Epithelial cell of proximal tubule (primary cell): ENCODE results near the gene FNDC10. TPM values are rescaled to one million over a fixed set of nuclear protein-coding genes. Genes with fewer than 3 reads are reported as not detected.

Experiments used
- DNase-seq: peaks from one replicate; pipeline ENCODE4 v3.0.0-alpha.2; 2011; ENCODE audit warnings: low read depth
- H3K4me3 ChIP-seq: 2 replicates; pipeline ENCODE4 v1.5.1; 2011; ENCODE audit warnings: low read depth, mild to moderate bottlenecking, low read length
- total RNA-seq: library from RNA; depleted of rRNA; stranded (reverse); fragments of >200 nt; gene quantifications from 2 replicates; pipeline ENCODE4 v1.2.3, GENCODE V29; 2015
- TF ChIP-seq, protein P1 (sequence below): conservative IDR thresholded peaks from 2 replicates; pipeline ENCODE4 v1.5.1; 2012; ENCODE audit warnings: low read depth, mild to moderate bottlenecking, low read length

FNDC10 gene
- total RNA-seq, 1 donor from 2014 or later = 6.1 TPM

DNA sequence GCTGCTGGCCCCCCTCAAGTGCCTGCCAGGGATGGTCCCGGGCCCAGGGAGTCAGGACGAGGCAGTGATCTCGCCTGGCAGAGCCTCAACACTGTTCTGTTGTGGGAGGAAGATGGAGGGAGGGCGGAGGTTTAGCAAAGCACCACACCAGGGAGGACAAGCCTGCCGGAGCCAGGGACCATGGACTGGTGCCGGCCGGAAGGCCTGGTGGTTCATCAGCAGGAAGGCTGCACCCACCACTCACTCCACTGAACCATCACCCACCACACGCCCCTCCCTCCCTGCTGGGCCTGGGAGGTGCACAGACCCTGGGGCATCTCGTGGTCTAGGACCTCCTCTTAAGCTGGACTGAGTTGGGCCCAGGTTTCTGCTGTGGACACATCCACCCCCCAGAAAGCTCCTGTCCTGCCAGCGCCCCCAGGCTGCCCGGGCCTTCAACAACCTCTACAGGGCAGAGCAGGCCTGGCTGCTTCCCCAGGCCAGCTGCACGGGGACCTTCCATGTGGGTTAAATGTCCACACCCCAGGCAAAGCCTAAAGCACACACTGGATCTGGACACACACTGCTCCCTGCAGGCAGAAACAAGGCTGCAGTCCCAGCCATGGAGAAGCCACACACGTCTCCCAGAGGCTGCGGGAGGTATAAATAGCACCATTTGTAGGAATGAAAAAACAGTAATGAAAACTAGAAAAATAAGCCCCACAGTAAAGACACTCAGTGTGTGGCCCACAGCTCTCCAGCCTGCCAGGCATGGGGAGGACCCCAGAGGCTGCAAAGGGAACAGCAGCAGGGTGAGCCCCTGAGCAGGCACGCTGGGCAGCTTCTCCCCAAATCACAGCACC is 49.1 kb downstream of the FNDC10 start:
- DNase-seq = no peak
- TF ChIP-seq, protein P1, sequence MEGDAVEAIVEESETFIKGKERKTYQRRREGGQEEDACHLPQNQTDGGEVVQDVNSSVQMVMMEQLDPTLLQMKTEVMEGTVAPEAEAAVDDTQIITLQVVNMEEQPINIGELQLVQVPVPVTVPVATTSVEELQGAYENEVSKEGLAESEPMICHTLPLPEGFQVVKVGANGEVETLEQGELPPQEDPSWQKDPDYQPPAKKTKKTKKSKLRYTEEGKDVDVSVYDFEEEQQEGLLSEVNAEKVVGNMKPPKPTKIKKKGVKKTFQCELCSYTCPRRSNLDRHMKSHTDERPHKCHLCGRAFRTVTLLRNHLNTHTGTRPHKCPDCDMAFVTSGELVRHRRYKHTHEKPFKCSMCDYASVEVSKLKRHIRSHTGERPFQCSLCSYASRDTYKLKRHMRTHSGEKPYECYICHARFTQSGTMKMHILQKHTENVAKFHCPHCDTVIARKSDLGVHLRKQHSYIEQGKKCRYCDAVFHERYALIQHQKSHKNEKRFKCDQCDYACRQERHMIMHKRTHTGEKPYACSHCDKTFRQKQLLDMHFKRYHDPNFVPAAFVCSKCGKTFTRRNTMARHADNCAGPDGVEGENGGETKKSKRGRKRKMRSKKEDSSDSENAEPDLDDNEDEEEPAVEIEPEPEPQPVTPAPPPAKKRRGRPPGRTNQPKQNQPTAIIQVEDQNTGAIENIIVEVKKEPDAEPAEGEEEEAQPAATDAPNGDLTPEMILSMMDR = peak; percentile 35
- H3K4me3 ChIP-seq = no peak overlapping the region

DNA sequence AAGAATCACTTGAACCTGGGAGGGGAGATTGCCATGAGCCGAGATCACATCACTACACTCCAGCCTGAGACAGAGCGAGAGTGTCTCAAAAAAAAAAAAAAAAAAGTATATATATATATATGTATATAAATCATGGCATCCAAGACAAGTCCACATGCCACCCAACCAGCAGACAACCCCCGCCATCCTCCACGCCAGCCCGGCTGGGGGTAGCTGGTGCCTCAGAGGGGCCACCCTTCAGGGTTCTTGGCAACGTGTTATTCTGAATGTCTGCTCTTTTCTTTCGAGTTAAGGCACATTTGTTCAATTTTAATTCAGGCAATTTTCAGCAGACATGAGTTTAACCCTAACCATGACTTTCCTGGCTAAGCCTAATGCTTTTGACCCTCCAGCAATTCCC is 49.8 kb downstream of the FNDC10 start:
- H3K4me3 ChIP-seq = no peak overlapping the region
- TF ChIP-seq, protein P1 = no peak
- no peak for DNase-seq

DNA sequence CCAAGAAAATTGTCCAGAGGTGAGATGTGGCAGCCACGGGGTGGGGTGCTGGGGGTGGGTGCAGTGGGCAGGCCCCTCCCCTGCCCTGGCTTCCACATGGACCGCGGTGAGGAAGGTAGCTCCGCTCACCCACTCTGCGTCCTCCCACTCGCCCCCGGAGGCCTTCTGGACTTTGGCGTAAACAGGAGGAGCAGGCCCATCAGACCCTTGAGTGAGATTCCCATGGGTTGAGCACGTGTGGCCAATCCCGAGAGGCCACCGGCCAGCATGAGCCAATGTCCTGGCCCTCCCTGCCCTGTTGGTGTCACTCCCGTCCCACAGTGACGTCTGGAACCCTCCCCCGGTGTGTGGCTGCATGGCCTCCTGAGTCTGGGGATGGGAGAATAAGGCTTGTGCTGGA is 51.3 kb downstream of the FNDC10 start:
- no peak for DNase-seq
- no peak overlapping the region for H3K4me3 ChIP-seq
- TF ChIP-seq, protein P1 = no peak

Other genes starting within 250 kb of the FNDC10 start
- gene MXRA8, start 241.6 kb downstream of the FNDC10 start, total RNA-seq = 43.2 and 137 TPM in 2 replicates
- 258 and 347 TPM in 2 replicates for gene AURKAIP1, start 224.9 kb downstream of the FNDC10 start, total RNA-seq
- gene CCNL2, start 200.8 kb downstream of the FNDC10 start, total RNA-seq = 47.3 and 96.3 TPM in 2 replicates
- gene MRPL20, start 192.8 kb downstream of the FNDC10 start, total RNA-seq = 150 and 246 TPM in 2 replicates
- 2.7 and 4.0 TPM in 2 replicates for gene ANKRD65, start 178.9 kb downstream of the FNDC10 start, total RNA-seq
- 41.6 and 56.3 TPM in 2 replicates for gene VWA1, start 164.4 kb downstream of the FNDC10 start, total RNA-seq
- gene ATAD3C, start 150.4 kb downstream of the FNDC10 start, total RNA-seq = under 0.01 and 0.36 TPM in 2 replicates
- 42.8 and 91.2 TPM in 2 replicates for gene ATAD3B, start 128.4 kb downstream of the FNDC10 start, total RNA-seq
- 52.6 and 110 TPM in 2 replicates for gene ATAD3A, start 88.0 kb downstream of the FNDC10 start, total RNA-seq
- gene TMEM240, start 59.5 kb downstream of the FNDC10 start, total RNA-seq = 1.6 and 1.7 TPM in 2 replicates
- 136 and 147 TPM in 2 replicates for gene SSU72, start 25.3 kb downstream of the FNDC10 start, total RNA-seq
- gene MIB2, start 15.4 kb upstream of the FNDC10 start, total RNA-seq = 18.5 and 29.4 TPM in 2 replicates
- gene MMP23B, start 32.0 kb upstream of the FNDC10 start, total RNA-seq = 3.5 and 15.0 TPM in 2 replicates
- gene CDK11B, start 58.9 kb upstream of the FNDC10 start, total RNA-seq = 16.3 and 22.9 TPM in 2 replicates
- gene SLC35E2B, start 92.7 kb upstream of the FNDC10 start, total RNA-seq = 22.4 and 22.8 TPM in 2 replicates
- 10.3 and 11.6 TPM in 2 replicates for gene CDK11A, start 124.2 kb upstream of the FNDC10 start, total RNA-seq
- gene NADK, start 178.3 kb upstream of the FNDC10 start, total RNA-seq = 48.8 and 55.6 TPM in 2 replicates